IMR-90 (cell line): ENCODE data around the gene CHRNG. TPM values are rescaled to one million over a fixed set of nuclear protein-coding genes. Genes with fewer than 3 reads are reported as not detected.

Experiments
- ATAC-seq: fragments of 200-7000 bp; cut with Tn5 transposase; 2 replicates; pipeline ENCODE4 v1.9.1; 2020; ENCODE audit warnings: low read depth, mild to moderate bottlenecking, moderate library complexity
- BruUV-seq: library from RNA; stranded (reverse); fragments of 400-500 nt; replicated peaks from 2 replicates; lab custom pipeline; 2021; lab: Mats Ljungman, UMichigan
- CTCF ChIA-PET: fragments of 300-600 bp; formaldehyde crosslinking; extraction: SDS; loops from one replicate; lab custom pipeline; 2021; ENCODE audit warnings: antibody characterized with exemption; lab: Yijun Ruan, JAX
- POLR2A ChIA-PET: fragments of 300-600 bp; sonication (Branson Sonifier 250); formaldehyde crosslinking; loops from one replicate; lab custom pipeline; 2022; ENCODE audit warnings: antibody characterized with exemption; ENCODE audit not compliant: unreplicated experiment; lab: Charles Lee
- DNase-seq: peaks from one replicate; pipeline ENCODE4 v3.0.0; 2013
- H2AFZ ChIP-seq: replicated peaks from 2 replicates; pipeline ENCODE3; 2013; ENCODE audit warnings: low read length, mild to moderate bottlenecking; ENCODE audit not compliant: poor library complexity
- H2AK5ac ChIP-seq: 2 replicates; pipeline ENCODE4 v1.6.1; 2013; ENCODE audit warnings: low read depth, low read length, inconsistent platforms
- H2AK9ac ChIP-seq: replicated peaks from 2 replicates; pipeline ENCODE3; 2013; ENCODE audit warnings: mild to moderate bottlenecking, low read depth, low read length, moderate library complexity; ENCODE audit not compliant: poor library complexity
- H2BK120ac ChIP-seq: 2 replicates; pipeline ENCODE4 v1.6.1; 2013; ENCODE audit warnings: low read depth, low read length, inconsistent platforms
- H2BK15ac ChIP-seq: 3 replicates; pipeline ENCODE4 v1.6.1; 2013; ENCODE audit warnings: low read depth, low read length, inconsistent platforms
- H2BK20ac ChIP-seq: 2 replicates; pipeline ENCODE4 v1.6.1; 2013; ENCODE audit warnings: low read depth, mild to moderate bottlenecking, inconsistent platforms, low read length, moderate library complexity
- H2BK5ac ChIP-seq: 2 replicates; pipeline ENCODE4 v1.6.1; 2013; ENCODE audit warnings: mild to moderate bottlenecking, low read depth, low read length, inconsistent platforms; ENCODE audit not compliant: poor library complexity, severe bottlenecking
- H3K14ac ChIP-seq: replicated peaks from 2 replicates; pipeline ENCODE4 v1.6.1; 2013; ENCODE audit warnings: low read depth, low read length, inconsistent platforms
- H3K18ac ChIP-seq: 2 replicates; pipeline ENCODE4 v1.6.1; 2013; ENCODE audit warnings: low read depth, low read length, control low read depth
- H3K23ac ChIP-seq: 2 replicates; pipeline ENCODE4 v1.6.1; 2013; ENCODE audit warnings: low read depth, low read length, inconsistent platforms
- H3K27ac ChIP-seq: 2 replicates; pipeline ENCODE4 v1.5.1; 2013; ENCODE audit warnings: mild to moderate bottlenecking, control low read depth, low read length; ENCODE audit not compliant: insufficient read depth
- H3K27me3 ChIP-seq: 2 replicates; pipeline ENCODE4 v1.6.1; 2013; ENCODE audit warnings: low read length; ENCODE audit not compliant: control insufficient read depth, insufficient read depth
- H3K36me3 ChIP-seq: 2 replicates; pipeline ENCODE4 v1.6.1; 2013; ENCODE audit warnings: low read length, mixed read lengths; ENCODE audit not compliant: control insufficient read depth, insufficient read depth
- H3K4ac ChIP-seq: 2 replicates; pipeline ENCODE4 v1.6.1; 2013; ENCODE audit warnings: low read depth, low read length, inconsistent platforms
- H3K4me1 ChIP-seq: 2 replicates; pipeline ENCODE4 v1.6.1; 2013; ENCODE audit warnings: low read length, mixed read lengths; ENCODE audit not compliant: control insufficient read depth, insufficient read depth
- H3K4me2 ChIP-seq: 2 replicates; pipeline ENCODE4 v1.6.1; 2013; ENCODE audit warnings: low read depth, mild to moderate bottlenecking, control low read depth, low read length, moderate library complexity
- H3K4me3 ChIP-seq: 2 replicates; pipeline ENCODE4 v1.5.1; 2013; ENCODE audit warnings: low read depth, mild to moderate bottlenecking, control low read depth, low read length, moderate library complexity; ENCODE audit not compliant: insufficient read depth
- H3K56ac ChIP-seq: 2 replicates; pipeline ENCODE4 v1.6.1; 2013; ENCODE audit warnings: low read length, inconsistent platforms; ENCODE audit not compliant: insufficient read depth; ENCODE audit errors: extremely low read depth
- H3K79me1 ChIP-seq, 2 experiments: 2 replicates each; pipeline ENCODE4 v1.6.1; 2013; ENCODE audit warnings: low read length in 2 of 2, inconsistent platforms in 1 of 2, low read depth in 1 of 2
- H3K9ac ChIP-seq: 2 replicates; pipeline ENCODE4 v1.6.1; 2013; ENCODE audit warnings: low read depth, low read length, control low read depth
- H3K9me1 ChIP-seq: 2 replicates; pipeline ENCODE4 v1.6.1; 2013; ENCODE audit warnings: low read length, inconsistent platforms; ENCODE audit not compliant: insufficient read depth
- H3K9me3 ChIP-seq: 2 replicates; pipeline ENCODE4 v1.6.1; 2013; ENCODE audit warnings: low read length; ENCODE audit not compliant: control insufficient read depth, insufficient read depth
- H4K20me1 ChIP-seq: 2 replicates; pipeline ENCODE4 v1.6.1; 2013; ENCODE audit warnings: low read length, inconsistent platforms; ENCODE audit not compliant: insufficient read depth
- H4K5ac ChIP-seq: 2 replicates; pipeline ENCODE4 v1.6.1; 2013; ENCODE audit warnings: mild to moderate bottlenecking, low read depth, low read length, control low read depth
- H4K8ac ChIP-seq, 2 experiments: 2 replicates each; pipeline ENCODE4 v1.6.1; 2013; ENCODE audit warnings: low read depth in 2 of 2, low read length in 2 of 2, control low read depth in 1 of 2, inconsistent platforms in 1 of 2
- H4K91ac ChIP-seq: 2 replicates; pipeline ENCODE4 v1.6.1; 2013; ENCODE audit warnings: low read depth, low read length, inconsistent platforms; ENCODE audit not compliant: insufficient read depth
- BHLHE40 ChIP-seq: fragments of 150-350 bp; IDR thresholded peaks from 2 replicates; pipeline ENCODE4 v1.6.1; 2016; ENCODE audit warnings: mild to moderate bottlenecking, low read depth, low read length
- CEBPB ChIP-seq: IDR thresholded peaks from 2 replicates; pipeline ENCODE4 v1.6.1; 2012; ENCODE audit warnings: low read depth, low read length, improper control_type of control experiment
- CHD1 ChIP-seq: IDR thresholded peaks from 2 replicates; pipeline ENCODE4 v1.6.1; 2012; ENCODE audit warnings: low read depth, low read length, improper control_type of control experiment
- CTCF ChIP-seq: conservative IDR thresholded peaks from 2 replicates; pipeline ENCODE4 v1.5.1; 2012; ENCODE audit warnings: mild to moderate bottlenecking, low read depth, low read length, improper control_type of control experiment
- ELK1 ChIP-seq: fragments of 150-350 bp; IDR thresholded peaks from 2 replicates; pipeline ENCODE4 v1.6.1; 2016; ENCODE audit warnings: low read depth, mild to moderate bottlenecking, low read length, moderate library complexity, borderline replicate concordance
- FOS ChIP-seq: fragments of 150-350 bp; IDR thresholded peaks from 2 replicates; pipeline ENCODE4 v1.6.1; 2016; ENCODE audit warnings: low read depth, low read length
- MAFK ChIP-seq: IDR thresholded peaks from 2 replicates; pipeline ENCODE4 v1.6.1; 2012; ENCODE audit warnings: low read depth, low read length, improper control_type of control experiment
- MAZ ChIP-seq: IDR thresholded peaks from 2 replicates; pipeline ENCODE4 v1.6.1; 2012; ENCODE audit warnings: low read depth, mild to moderate bottlenecking, low read length, improper control_type of control experiment, moderate library complexity, borderline replicate concordance
- MXI1 ChIP-seq: IDR thresholded peaks from 2 replicates; pipeline ENCODE4 v1.6.1; 2012; ENCODE audit warnings: low read depth, mild to moderate bottlenecking, low read length, moderate library complexity, borderline replicate concordance
- NFE2L2 ChIP-seq: fragments of 150-350 bp; IDR thresholded peaks from 2 replicates; pipeline ENCODE4 v1.6.1; 2016; ENCODE audit warnings: low read depth, mild to moderate bottlenecking, low read length
- POLR2A ChIP-seq: IDR thresholded peaks from 2 replicates; pipeline ENCODE4 v1.6.1; 2012; ENCODE audit warnings: mild to moderate bottlenecking, low read depth, low read length
- RAD21 ChIP-seq: IDR thresholded peaks from 2 replicates; pipeline ENCODE4 v1.6.1; 2012; ENCODE audit warnings: low read length, improper control_type of control experiment
- RCOR1 ChIP-seq: IDR thresholded peaks from 2 replicates; pipeline ENCODE4 v1.6.1; 2012; ENCODE audit warnings: mild to moderate bottlenecking, low read length, improper control_type of control experiment; ENCODE audit not compliant: insufficient replicate concordance
- RFX5 ChIP-seq: IDR thresholded peaks from 2 replicates; pipeline ENCODE4 v1.8.0; 2012; ENCODE audit warnings: low read depth, mild to moderate bottlenecking, low read length, moderate library complexity
- SMC3 ChIP-seq: fragments of 150-350 bp; IDR thresholded peaks from 2 replicates; pipeline ENCODE4 v1.6.1; 2016; ENCODE audit warnings: low read depth, mild to moderate bottlenecking, antibody characterized with exemption, low read length, moderate library complexity
- USF2 ChIP-seq: fragments of 150-350 bp; IDR thresholded peaks from 2 replicates; pipeline ENCODE4 v1.6.1; 2017; ENCODE audit warnings: mild to moderate bottlenecking, antibody characterized with exemption, low read length, low read depth
- WGBS, 2 experiments: methylation state at CpG; one replicate each; pipeline versions ENCODE4 v1.1.5 to v1.1.7; 2013; ENCODE audit warnings: missing lambda C conversion rate in 2 of 2; ENCODE audit not compliant: insufficient read length in 1 of 2; ENCODE audit errors: extremely low coverage in 2 of 2; 5-methylcytosine and 5-hydroxymethylcytosine counted together
- dilution Hi-C: fragments of 300-500 bp; cut with HindIII; formaldehyde crosslinking; loops from one replicate; pipeline ENCODE4 v1.14.3; 2018; ENCODE audit warnings: low sequenced_read_pairs; ENCODE audit not compliant: unreplicated experiment
- in situ Hi-C: fragments of 300-500 bp; cut with MboI; formaldehyde crosslinking; loops from 3 replicates; pipeline ENCODE4 v1.14.3; 2019; ENCODE audit warnings: low sequenced_read_pairs, inconsistent platforms, mixed read lengths
- intact Hi-C: fragments of 100-400 bp; cut with micrococcal nuclease; formaldehyde crosslinking; loops from 2 replicates; pipeline ENCODE4 v1.10.0; 2022
- polyA plus RNA-seq, 3 experiments: library from polyadenylated mRNA; depleted of rRNA; stranded (reverse); fragments of >200 nt; gene quantifications; 2 replicates each; pipeline ENCODE4 v1.2.3, GENCODE V29; 2012; ENCODE audit warnings: low replicate concordance in 1 of 3
- total RNA-seq: library from RNA; depleted of rRNA; stranded (reverse); fragments of >200 nt; gene quantifications from 2 replicates; pipeline ENCODE4 v1.2.3, GENCODE V29; 2012

CHRNG gene
- total and polyA plus RNA-seq, 2 of the 4 experiments (the other 2 are of a cell fraction): not detected

- H2BK120ac ChIP-seq: no peak overlapping the region
- no peak overlapping the region for H3K27ac ChIP-seq
- WGBS, 2 experiments: 7% methylated on average over 13 of the region's 46 CpGs; no CpG with 5 or more reads in 1 of the 2 experiments
- H3K9me3 ChIP-seq: no peaks in the 10 kb centered on the region
- no peak overlapping the region for H2AK5ac ChIP-seq
- in situ Hi-C loops (no loop called here), dilution Hi-C loops (no loop called here), intact Hi-C loops (loop anchor here (1.0 kb wide), 1 partner anchor 76 kb away; no protein-coding TSS in a partner anchor)
- no peaks in the 10 kb centered on the region for H3K9me1 ChIP-seq
- H3K4ac ChIP-seq: no peak overlapping the region
- no TSS peak for BruUV-seq
- H3K56ac ChIP-seq: no peak overlapping the region
- no peak overlapping the region for H3K4me2 ChIP-seq
- H2BK15ac ChIP-seq: no peak overlapping the region
- TF ChIP-seq MXI1: no peak
- TF ChIP-seq CTCF: no peak
- TF ChIP-seq RAD21: no peak
- no peak for TF ChIP-seq SMC3
- no peak for TF ChIP-seq USF2
- no peak for TF ChIP-seq MAFK
- no peak for TF ChIP-seq FOS
- no peak for TF ChIP-seq NFE2L2
- no peak for TF ChIP-seq RFX5
- TF ChIP-seq BHLHE40: no peak
- TF ChIP-seq MAZ: no peak
- no peak for TF ChIP-seq CEBPB
- TF ChIP-seq POLR2A: no peak
- TF ChIP-seq CHD1: no peak
- TF ChIP-seq RCOR1: no peak
- TF ChIP-seq ELK1: no peak
- H3K79me1 ChIP-seq: no peaks in the 10 kb centered on the region
- H4K5ac ChIP-seq: no peak overlapping the region
- no peak for ATAC-seq
- H3K23ac ChIP-seq: no peak overlapping the region
- no peaks in the 10 kb centered on the region for H4K20me1 ChIP-seq
- no peaks in the 10 kb centered on the region for H3K36me3 ChIP-seq
- no peak overlapping the region for H3K18ac ChIP-seq
- H4K91ac ChIP-seq: no peak overlapping the region
- no peaks in the 10 kb centered on the region for H3K4me1 ChIP-seq
- H3K9ac ChIP-seq: no peak overlapping the region
- ChIA-PET POLR2A (no interaction called here), CTCF (no interaction called here)
- no peak for DNase-seq
- no peak overlapping the region for H3K14ac ChIP-seq
- H2AK9ac ChIP-seq: no peak overlapping the region
- no peak overlapping the region for H4K8ac ChIP-seq
- H2BK20ac ChIP-seq: no peak overlapping the region
- no peak overlapping the region for H3K4me3 ChIP-seq
- no peak overlapping the region for H2AFZ ChIP-seq
- peaks cover 71% of the 10 kb centered on the region for H3K27me3 ChIP-seq
- H2BK5ac ChIP-seq: no peak overlapping the region
Measured at GRCh38 chr2:232522623-232523401, 16.7 kb upstream of the CHRNG start.
